BE2C (cell line): ENCODE results near the gene ARHGAP26.

Source experiments
- DNase-seq: peaks from one replicate; pipeline ENCODE4 v3.0.0-alpha.2; 2020
- H3K27me3 ChIP-seq: fragments of 250-450 bp; sonication (Bioruptor Pico); 2 replicates; pipeline ENCODE4 v1.5.1; 2020; ENCODE audit warnings: mild to moderate bottlenecking
- H3K36me3 ChIP-seq: fragments of 250-450 bp; sonication (Bioruptor Pico); 2 replicates; pipeline ENCODE4 v1.5.1; 2020; ENCODE audit warnings: mild to moderate bottlenecking
- H3K4me1 ChIP-seq: fragments of 250-450 bp; sonication (Bioruptor Pico); 2 replicates; pipeline ENCODE4 v1.5.1; 2020
- H3K4me3 ChIP-seq: 2 replicates; pipeline ENCODE4 v1.5.1; 2011; ENCODE audit warnings: low read depth, low read length
- H3K9me3 ChIP-seq: fragments of 250-450 bp; sonication (Bioruptor Pico); 2 replicates; pipeline ENCODE4 v1.5.1; 2020
- CTCF ChIP-seq: IDR thresholded peaks from 2 replicates; pipeline ENCODE4 v1.5.1; 2012; ENCODE audit warnings: mild to moderate bottlenecking, low read depth, low read length

The ARHGAP26 gene

GRCh38 chr5:143204474-143205246 lies 434.5 kb downstream of the ARHGAP26 start:
- Histone ChIP-seq H3K4me1 (peaks cover 5% of the 10 kb centered on the region; the same call in 1 of the 2 replicates), H3K27me3 (no peaks in the 10 kb centered on the region), H3K36me3 (no peaks in the 10 kb centered on the region), H3K4me3 (no peak overlapping the region), H3K9me3 (no peaks in the 10 kb centered on the region)
- DNase-seq, result no peak
- TF ChIP-seq CTCF, result no peak

GRCh38 chr5:143205386-143205785 lies 435.2 kb downstream of the ARHGAP26 start:
- no peak for TF ChIP-seq CTCF
- Histone ChIP-seq H3K9me3 (no peaks in the 10 kb centered on the region), H3K27me3 (no peaks in the 10 kb centered on the region), H3K4me1 (peaks cover 5% of the 10 kb centered on the region; the same call in 1 of the 2 replicates), H3K4me3 (no peak overlapping the region), H3K36me3 (no peaks in the 10 kb centered on the region)
- DNase-seq, result no peak

GRCh38 chr5:143205883-143206195 lies 435.7 kb downstream of the ARHGAP26 start:
- no peak for TF ChIP-seq CTCF
- H3K4me3 ChIP-seq, result no peak overlapping the region
- no peaks in the 10 kb centered on the region for H3K36me3 ChIP-seq
- H3K27me3 ChIP-seq, result no peaks in the 10 kb centered on the region
- H3K9me3 ChIP-seq, result no peaks in the 10 kb centered on the region
- peaks cover 5% of the 10 kb centered on the region; the same call in 1 of the 2 replicates for H3K4me1 ChIP-seq
- DNase-seq, result no peak

- Histone ChIP-seq H3K36me3 (no peaks in the 10 kb centered on the region), H3K4me1 (peaks cover 5% of the 10 kb centered on the region; the same call in 1 of the 2 replicates), H3K27me3 (no peaks in the 10 kb centered on the region), H3K9me3 (no peaks in the 10 kb centered on the region), H3K4me3 (no peak overlapping the region)
- no peak for DNase-seq
- TF ChIP-seq CTCF, result no peak
Measured at GRCh38 chr5:143206196-143207053, 436.2 kb downstream of the ARHGAP26 start.

GRCh38 chr5:143207058-143207457 lies 436.9 kb downstream of the ARHGAP26 start:
- no peak for DNase-seq
- no peak overlapping the region for H3K4me3 ChIP-seq
- TF ChIP-seq CTCF, result no peak
- no peaks in the 10 kb centered on the region for H3K9me3 ChIP-seq
- peaks cover 5% of the 10 kb centered on the region; the same call in 1 of the 2 replicates for H3K4me1 ChIP-seq
- H3K36me3 ChIP-seq, result no peaks in the 10 kb centered on the region
- H3K27me3 ChIP-seq, result no peaks in the 10 kb centered on the region
